Measurements from ENCODE around the gene GARNL3.

- TF ChIP-seq CTCF (IDR thresholded peaks at IDR 0.05) = no peak
- no peak for TF ChIP-seq POLR2A (IDR thresholded peaks at IDR 0.05)
These were observed 118.0 kb downstream of the GARNL3 start for GRCh38 chr9:127382541-127382940.
